ENCODE data around the gene PROX2. TPM values are rescaled to one million over a fixed set of nuclear protein-coding genes. Genes with fewer than 3 reads are reported as not detected.
A peak's percentile ranks its signal among the peaks of the same experiment; 100 is the strongest.

Gene PROX2
- total RNA-seq, 6 experiments from 2014 or later: not detected

DNA sequence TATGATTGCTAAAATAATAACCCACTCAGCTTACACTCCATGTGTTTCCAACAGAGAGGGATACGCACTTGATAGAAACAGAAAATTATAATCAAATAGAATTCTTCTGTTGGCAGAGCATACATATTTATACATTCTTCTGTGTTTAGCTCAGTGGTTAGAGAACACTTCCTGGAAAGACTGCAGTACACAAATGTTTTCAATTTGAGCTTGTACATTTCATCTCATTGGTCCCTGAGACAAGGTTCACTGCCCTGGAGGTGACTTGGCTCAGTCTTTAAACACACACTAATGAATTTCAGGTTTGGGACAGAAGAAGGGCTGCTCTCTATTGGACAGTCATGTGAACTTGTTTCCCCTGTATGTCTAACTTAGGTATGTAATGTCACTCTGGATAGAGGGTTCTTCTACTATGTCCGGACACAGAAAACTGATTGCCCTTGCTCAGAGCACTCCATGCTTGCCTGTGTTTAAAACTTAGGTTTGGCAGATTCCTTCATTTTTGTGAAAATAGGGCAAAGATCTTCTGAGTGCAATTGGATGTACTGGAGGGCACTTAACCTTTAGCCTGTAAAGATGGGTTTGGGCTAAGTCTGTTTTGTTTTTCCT is 22.9 kb downstream of the PROX2 start:
- Histone ChIP-seq H3K36me3 (no peaks in the 10 kb centered on the region), H3K4me3 (no peak overlapping the region), H3K4me1 (peaks cover 0 to 23% (median 9%) of the 10 kb centered on the region in 4 donors), H3K27ac (peak overlapping the region in 1 of 3 donors; percentile 4), H3K27me3 (no peaks in the 10 kb centered on the region), H3K9me3 (no peaks in the 10 kb centered on the region)
- ATAC-seq: peak; percentile 66 to 80 (median 73)
- WGBS (ENCODE audit: insufficient coverage, low coverage, low lambda C conversion rate, missing lambda C conversion rate): 31% methylated on average over 2 of the region's 2 CpGs
- no peak for DNase-seq
- intact Hi-C loops (cut with DNase I): no loop called here
- no peak for TF ChIP-seq POLR2A (IDR thresholded peaks at IDR 0.05)
- TF ChIP-seq, protein P1, sequence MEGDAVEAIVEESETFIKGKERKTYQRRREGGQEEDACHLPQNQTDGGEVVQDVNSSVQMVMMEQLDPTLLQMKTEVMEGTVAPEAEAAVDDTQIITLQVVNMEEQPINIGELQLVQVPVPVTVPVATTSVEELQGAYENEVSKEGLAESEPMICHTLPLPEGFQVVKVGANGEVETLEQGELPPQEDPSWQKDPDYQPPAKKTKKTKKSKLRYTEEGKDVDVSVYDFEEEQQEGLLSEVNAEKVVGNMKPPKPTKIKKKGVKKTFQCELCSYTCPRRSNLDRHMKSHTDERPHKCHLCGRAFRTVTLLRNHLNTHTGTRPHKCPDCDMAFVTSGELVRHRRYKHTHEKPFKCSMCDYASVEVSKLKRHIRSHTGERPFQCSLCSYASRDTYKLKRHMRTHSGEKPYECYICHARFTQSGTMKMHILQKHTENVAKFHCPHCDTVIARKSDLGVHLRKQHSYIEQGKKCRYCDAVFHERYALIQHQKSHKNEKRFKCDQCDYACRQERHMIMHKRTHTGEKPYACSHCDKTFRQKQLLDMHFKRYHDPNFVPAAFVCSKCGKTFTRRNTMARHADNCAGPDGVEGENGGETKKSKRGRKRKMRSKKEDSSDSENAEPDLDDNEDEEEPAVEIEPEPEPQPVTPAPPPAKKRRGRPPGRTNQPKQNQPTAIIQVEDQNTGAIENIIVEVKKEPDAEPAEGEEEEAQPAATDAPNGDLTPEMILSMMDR (IDR thresholded peaks at IDR 0.05): no peak

DNA sequence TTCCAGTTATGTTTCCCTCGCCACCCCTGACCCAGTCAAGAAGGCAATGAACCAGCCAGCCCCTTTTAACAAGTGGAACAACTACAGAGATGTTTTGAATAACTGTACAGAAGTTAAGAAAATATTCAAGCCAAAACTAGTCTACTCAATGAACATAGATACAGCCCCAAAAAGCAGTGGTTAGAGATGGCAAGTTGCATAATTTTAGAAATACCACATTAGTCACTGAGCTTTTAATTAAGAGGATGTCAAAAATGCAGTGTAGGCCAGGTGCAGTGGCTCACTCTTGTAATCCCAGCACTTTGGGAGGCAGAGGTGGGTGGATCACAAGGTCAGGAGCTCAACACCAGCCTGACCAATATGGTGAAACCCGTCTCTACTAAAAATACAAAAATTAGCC is 27.2 kb downstream of the PROX2 start:
- H3K9me3 ChIP-seq: no peaks in the 10 kb centered on the region
- peaks cover 0 to 12% (median 3%) of the 10 kb centered on the region in 4 donors for H3K4me1 ChIP-seq
- 93% methylated on average over 2 of the region's 2 CpGs for WGBS (ENCODE audit: insufficient coverage, low coverage, low lambda C conversion rate, missing lambda C conversion rate)
- H3K27me3 ChIP-seq: no peaks in the 10 kb centered on the region
- ATAC-seq (no peak), DNase-seq (no peak)
- H3K36me3 ChIP-seq: no peaks in the 10 kb centered on the region
- no peak overlapping the region for H3K4me3 ChIP-seq
- no peak overlapping the region for H3K27ac ChIP-seq
- no peak for TF ChIP-seq POLR2A (IDR thresholded peaks at IDR 0.05)
- TF ChIP-seq, protein P1 (IDR thresholded peaks at IDR 0.05): no peak
- intact Hi-C loops (cut with DNase I): no loop called here

DNA sequence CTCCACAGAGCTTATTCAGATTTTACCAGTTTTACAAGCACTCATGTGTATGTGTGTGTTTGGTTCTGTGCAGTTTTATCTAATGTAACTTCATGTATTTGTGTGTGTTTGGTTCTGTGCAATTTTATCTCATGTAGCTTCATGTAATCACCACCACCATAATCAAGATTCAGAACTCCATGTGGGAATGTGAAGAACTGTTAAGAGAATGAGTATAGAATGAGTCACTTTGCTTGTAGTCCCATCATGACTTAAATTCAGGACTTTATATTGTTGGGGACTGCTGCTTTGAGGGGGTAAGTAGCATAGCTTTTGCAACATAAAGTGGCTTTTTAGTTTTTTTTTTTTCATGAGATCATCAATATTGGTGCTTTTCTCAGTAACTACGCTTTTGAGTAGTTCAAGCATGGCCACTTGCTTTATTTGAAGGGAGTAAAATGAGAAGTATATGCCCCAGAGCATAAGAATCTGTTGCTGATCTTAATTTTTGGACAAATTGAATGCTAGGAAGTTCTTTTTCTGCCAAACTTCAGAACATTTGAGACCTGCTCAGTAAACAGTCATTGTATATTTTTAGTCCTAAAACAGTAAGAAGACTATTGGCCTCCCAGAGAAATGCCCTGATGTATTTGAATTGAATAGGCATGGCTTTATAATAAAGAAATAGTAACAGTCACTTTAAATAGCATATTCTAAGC is 28.8 kb downstream of the PROX2 start:
- no peak for TF ChIP-seq POLR2A (IDR thresholded peaks at IDR 0.05)
- TF ChIP-seq, protein P1 (IDR thresholded peaks at IDR 0.05): no peak
- Histone ChIP-seq H3K27ac (no peak overlapping the region), H3K36me3 (no peaks in the 10 kb centered on the region), H3K4me3 (no peak overlapping the region), H3K4me1 (no peaks in the 10 kb centered on the region), H3K27me3 (no peaks in the 10 kb centered on the region), H3K9me3 (no peaks in the 10 kb centered on the region)
- ATAC-seq (no peak), DNase-seq (no peak)
- intact Hi-C loops (cut with DNase I): no loop called here
- WGBS (ENCODE audit: insufficient coverage, low coverage, low lambda C conversion rate, missing lambda C conversion rate): 91% methylated on average over 1 of the region's 1 CpG

DNA sequence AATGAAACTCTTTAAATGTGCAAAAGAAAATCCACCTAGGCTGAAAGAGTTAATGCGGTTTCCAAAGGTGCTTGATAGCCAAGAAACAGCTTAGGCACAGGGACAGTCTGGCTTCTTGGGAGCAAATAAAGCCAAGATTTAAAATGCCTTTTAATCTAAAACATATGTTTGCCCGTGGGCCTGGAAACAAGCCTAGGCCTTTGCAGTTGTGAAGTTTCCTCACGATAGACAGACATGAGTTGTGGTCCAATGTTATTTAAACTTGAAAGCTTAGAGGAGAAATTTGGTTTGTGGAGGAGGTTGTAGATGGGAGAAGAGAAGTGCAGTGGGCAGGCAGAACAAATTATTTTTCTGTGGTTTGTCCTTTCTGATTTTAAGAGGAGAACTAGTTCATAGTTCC is 29.8 kb downstream of the PROX2 start:
- Histone ChIP-seq H3K4me1 (no peaks in the 10 kb centered on the region), H3K27ac (no peak overlapping the region), H3K27me3 (no peaks in the 10 kb centered on the region), H3K4me3 (no peak overlapping the region), H3K36me3 (no peaks in the 10 kb centered on the region), H3K9me3 (no peaks in the 10 kb centered on the region)
- TF ChIP-seq, protein P1 (IDR thresholded peaks at IDR 0.05): no peak
- no peak for TF ChIP-seq POLR2A (IDR thresholded peaks at IDR 0.05)
- WGBS (ENCODE audit: insufficient coverage, low coverage, low lambda C conversion rate, missing lambda C conversion rate): 89% methylated on average over 3 of the region's 3 CpGs
- intact Hi-C loops (cut with DNase I): no loop called here
- ATAC-seq: no peak
- no peak for DNase-seq
